SK-N-MC (cell line): ENCODE data around the gene SYT13.

Experiments
- DNase-seq: peaks from one replicate; pipeline ENCODE4 v3.0.0-alpha.2; 2011; ENCODE audit warnings: low read depth, low spot score
- H3K27ac ChIP-seq: fragments of 200-600 bp; sonication (generic); 2 replicates; pipeline ENCODE4 v1.5.1; 2016; ENCODE audit warnings: mixed run types
- H3K36me3 ChIP-seq: fragments of 200-600 bp; sonication (generic); 2 replicates; pipeline ENCODE4 v1.6.1; 2017; ENCODE audit warnings: antibody characterized with exemption, low read length, mixed read lengths; ENCODE audit not compliant: insufficient read depth
- H3K4me3 ChIP-seq: fragments of 200-600 bp; sonication (generic); 2 replicates; pipeline ENCODE4 v1.5.1; 2016
- H3K9ac ChIP-seq: fragments of 200-600 bp; sonication (generic); 2 replicates; pipeline ENCODE4 v1.8.0; 2017; ENCODE audit warnings: mixed run types, mixed read lengths; ENCODE audit not compliant: insufficient read length
- H3K9me3 ChIP-seq: fragments of 200-600 bp; sonication (generic); 2 replicates; pipeline ENCODE4 v1.6.1; 2017; ENCODE audit warnings: low read depth, mild to moderate bottlenecking, antibody characterized with exemption, low read length, moderate library complexity, mixed read lengths
- EZH2 ChIP-seq: fragments of 200-600 bp; sonication (generic); IDR thresholded peaks from one replicate; pipeline ENCODE4 v1.6.1; 2017; ENCODE audit warnings: antibody characterized with exemption
- FOXP2 ChIP-seq: optimal IDR thresholded peaks from 2 replicates; pipeline ENCODE3; 2011; ENCODE audit warnings: mild to moderate bottlenecking, moderate library complexity; ENCODE audit not compliant: insufficient read depth; ENCODE audit errors: extremely low read length, control extremely low read depth
- POLR2AphosphoS5 ChIP-seq: IDR thresholded peaks from 2 replicates; pipeline ENCODE4 v1.6.1; 2012; ENCODE audit warnings: mild to moderate bottlenecking, low read depth, low read length, borderline replicate concordance

Gene SYT13

DNA sequence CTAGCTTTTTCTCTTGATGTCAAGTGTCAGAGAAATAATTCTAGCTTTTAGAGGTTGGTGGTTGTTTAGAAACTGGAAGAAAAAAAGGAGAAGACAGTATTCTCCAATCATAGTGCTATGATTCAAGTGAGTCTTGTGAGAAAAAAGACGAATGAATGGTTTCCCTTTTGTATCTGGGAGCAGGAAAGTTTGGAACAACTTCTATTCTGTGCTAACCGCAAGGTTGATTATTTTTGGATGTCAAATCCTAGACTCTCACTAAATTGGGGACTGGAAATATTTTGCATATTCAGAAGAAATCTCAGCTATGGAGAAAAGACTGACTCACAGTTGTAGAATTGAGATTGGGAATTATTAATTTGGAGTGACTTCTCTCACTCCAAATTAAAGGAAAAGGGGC lies 69.2 kb downstream of the SYT13 start:
- Histone ChIP-seq H3K9ac (no peak overlapping the region), H3K36me3 (no peaks in the 10 kb centered on the region), H3K4me3 (no peak overlapping the region), H3K27ac (no peak overlapping the region), H3K9me3 (no peaks in the 10 kb centered on the region)
- no peak for DNase-seq
- TF ChIP-seq FOXP2 (no peak), POLR2AphosphoS5 (no peak), EZH2 (no peak)

GRCh38 chr11:45216031-45216430 lies 70.1 kb downstream of the SYT13 start:
- TF ChIP-seq FOXP2 (no peak), POLR2AphosphoS5 (no peak), EZH2 (no peak)
- H3K36me3 ChIP-seq, result no peaks in the 10 kb centered on the region
- DNase-seq, result no peak

DNA sequence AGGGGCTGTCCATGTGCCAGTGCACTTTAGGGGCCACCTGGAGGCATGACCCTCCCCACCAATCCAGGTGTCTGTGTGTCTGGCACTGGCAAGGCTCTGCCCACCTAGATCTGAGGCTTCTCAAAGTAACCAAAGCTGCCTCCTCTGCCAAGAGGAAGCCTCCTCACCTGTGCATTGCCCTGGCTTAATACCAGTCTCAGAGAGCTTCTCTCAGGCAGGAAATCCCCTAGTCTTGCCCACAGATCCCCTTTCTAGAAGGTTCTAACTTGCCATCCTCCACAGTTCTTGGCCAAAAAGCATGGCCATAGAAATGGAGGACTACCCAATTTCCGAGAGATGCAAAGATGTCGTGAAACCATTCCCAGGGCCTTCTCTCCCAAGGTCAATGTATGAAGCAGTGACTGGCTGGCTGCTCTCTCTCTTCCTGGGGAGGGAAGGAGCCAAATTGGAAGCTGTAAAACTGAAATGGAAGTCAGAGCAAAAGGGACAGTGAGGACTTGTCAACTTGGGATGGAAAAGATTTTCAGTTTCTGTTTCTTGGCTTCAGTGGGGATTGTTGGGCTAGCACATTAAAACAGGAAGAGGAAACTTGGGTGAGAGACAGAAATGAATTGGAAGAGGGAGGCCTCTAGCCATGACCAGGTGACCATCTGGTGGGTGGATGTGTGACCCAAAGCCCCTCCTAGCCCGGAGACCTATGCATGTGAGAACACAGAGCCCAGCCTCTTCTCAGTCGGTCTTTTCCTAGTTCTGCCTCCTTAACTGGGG lies 70.9 kb downstream of the SYT13 start:
- H3K4me3 ChIP-seq, result no peak overlapping the region
- no peaks in the 10 kb centered on the region for H3K9me3 ChIP-seq
- no peaks in the 10 kb centered on the region for H3K36me3 ChIP-seq
- H3K27ac ChIP-seq, result no peak overlapping the region
- H3K9ac ChIP-seq, result no peak overlapping the region
- DNase-seq, result no peak
- no peak for TF ChIP-seq POLR2AphosphoS5
- TF ChIP-seq EZH2, result no peak
- TF ChIP-seq FOXP2, result no peak

More at GRCh38 chr11:45216031-45216430, 70.1 kb downstream of the SYT13 start:
- Histone ChIP-seq H3K9me3 (no peaks in the 10 kb centered on the region), H3K27ac (no peak overlapping the region), H3K4me3 (no peak overlapping the region), H3K9ac (no peak overlapping the region)

GRCh38 chr11:45213717-45214116 lies 72.4 kb downstream of the SYT13 start:
- TF ChIP-seq EZH2 (no peak), POLR2AphosphoS5 (no peak), FOXP2 (no peak)
- Histone ChIP-seq H3K27ac (no peak overlapping the region), H3K36me3 (no peaks in the 10 kb centered on the region), H3K9ac (no peak overlapping the region), H3K9me3 (no peaks in the 10 kb centered on the region), H3K4me3 (no peak overlapping the region)
- DNase-seq, result no peak

DNA sequence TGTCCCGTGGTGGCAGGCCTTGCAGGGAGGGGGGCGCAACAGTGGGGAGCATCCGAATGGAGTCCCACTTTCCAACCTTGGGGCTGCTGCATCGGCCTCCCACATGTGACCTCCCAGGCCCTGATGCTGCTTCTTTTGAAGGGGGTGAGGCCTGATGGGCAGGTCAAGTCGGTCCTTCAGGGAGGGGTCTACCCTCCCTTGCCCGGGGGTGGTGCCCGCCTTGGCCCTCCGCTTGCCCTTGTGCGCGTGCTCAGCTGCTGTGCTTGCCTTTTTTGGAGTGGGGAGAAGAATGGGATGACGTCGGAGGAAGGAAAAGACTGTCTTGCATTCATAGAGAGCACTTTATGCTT lies 72.8 kb downstream of the SYT13 start:
- Histone ChIP-seq H3K9me3 (no peaks in the 10 kb centered on the region), H3K27ac (no peak overlapping the region), H3K4me3 (no peak overlapping the region), H3K36me3 (no peaks in the 10 kb centered on the region), H3K9ac (no peak overlapping the region)
- TF ChIP-seq FOXP2, result no peak
- no peak for DNase-seq

- no peak overlapping the region for H3K4me3 ChIP-seq
- H3K9ac ChIP-seq, result no peak overlapping the region
- H3K36me3 ChIP-seq, result no peaks in the 10 kb centered on the region
- no peak for TF ChIP-seq FOXP2
- TF ChIP-seq EZH2, result no peak
- no peak overlapping the region for H3K27ac ChIP-seq
- DNase-seq, result no peak
- no peaks in the 10 kb centered on the region for H3K9me3 ChIP-seq
Observed at GRCh38 chr11:45212566-45213315, 73.4 kb downstream of the SYT13 start.

GRCh38 chr11:45211732-45212131 lies 74.4 kb downstream of the SYT13 start:
- DNase-seq, result no peak
- no peaks in the 10 kb centered on the region for H3K9me3 ChIP-seq
- TF ChIP-seq FOXP2 (no peak), POLR2AphosphoS5 (no peak), EZH2 (no peak)
- no peak overlapping the region for H3K4me3 ChIP-seq
- no peak overlapping the region for H3K9ac ChIP-seq
- no peak overlapping the region for H3K27ac ChIP-seq
- H3K36me3 ChIP-seq, result no peaks in the 10 kb centered on the region

DNA sequence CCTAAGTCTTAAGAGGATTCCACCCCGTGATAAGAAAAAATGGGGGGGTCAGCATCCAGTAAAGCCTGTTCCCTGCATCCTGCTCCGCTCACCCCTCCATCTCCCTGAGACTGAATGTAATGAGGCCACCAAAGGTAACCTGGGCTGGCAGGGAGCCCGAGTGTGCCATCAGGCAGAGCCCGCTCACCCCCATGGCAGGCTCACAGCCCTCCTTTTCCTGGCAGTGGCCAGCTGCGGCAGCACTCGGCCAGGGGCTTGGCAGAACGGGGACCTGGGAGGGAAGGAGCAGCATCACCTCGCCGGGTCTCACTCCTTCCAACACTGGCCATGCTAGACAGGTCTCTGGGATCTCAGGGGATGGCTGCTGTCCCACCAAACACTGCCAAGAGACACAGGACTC lies 75.3 kb downstream of the SYT13 start:
- Histone ChIP-seq H3K9me3 (no peaks in the 10 kb centered on the region), H3K9ac (no peak overlapping the region), H3K36me3 (no peaks in the 10 kb centered on the region), H3K27ac (no peak overlapping the region), H3K4me3 (no peak overlapping the region)
- TF ChIP-seq FOXP2 (no peak), POLR2AphosphoS5 (no peak), EZH2 (no peak)
- no peak for DNase-seq
